ENCODE data around the gene SGCD.

- TF ChIP-seq, protein P1, sequence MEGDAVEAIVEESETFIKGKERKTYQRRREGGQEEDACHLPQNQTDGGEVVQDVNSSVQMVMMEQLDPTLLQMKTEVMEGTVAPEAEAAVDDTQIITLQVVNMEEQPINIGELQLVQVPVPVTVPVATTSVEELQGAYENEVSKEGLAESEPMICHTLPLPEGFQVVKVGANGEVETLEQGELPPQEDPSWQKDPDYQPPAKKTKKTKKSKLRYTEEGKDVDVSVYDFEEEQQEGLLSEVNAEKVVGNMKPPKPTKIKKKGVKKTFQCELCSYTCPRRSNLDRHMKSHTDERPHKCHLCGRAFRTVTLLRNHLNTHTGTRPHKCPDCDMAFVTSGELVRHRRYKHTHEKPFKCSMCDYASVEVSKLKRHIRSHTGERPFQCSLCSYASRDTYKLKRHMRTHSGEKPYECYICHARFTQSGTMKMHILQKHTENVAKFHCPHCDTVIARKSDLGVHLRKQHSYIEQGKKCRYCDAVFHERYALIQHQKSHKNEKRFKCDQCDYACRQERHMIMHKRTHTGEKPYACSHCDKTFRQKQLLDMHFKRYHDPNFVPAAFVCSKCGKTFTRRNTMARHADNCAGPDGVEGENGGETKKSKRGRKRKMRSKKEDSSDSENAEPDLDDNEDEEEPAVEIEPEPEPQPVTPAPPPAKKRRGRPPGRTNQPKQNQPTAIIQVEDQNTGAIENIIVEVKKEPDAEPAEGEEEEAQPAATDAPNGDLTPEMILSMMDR (IDR thresholded peaks at IDR 0.05): no peak
- TF ChIP-seq SIN3A (IDR thresholded peaks at IDR 0.05; ENCODE audit: borderline replicate concordance, insufficient read depth, low read depth, low read length): no peak
Measured at GRCh38 chr5:156476158-156476551, 149.2 kb downstream of the SGCD start.

Measured in Panc1 (cell line).